Activated CD4-positive, alpha-beta T cell treated with anti-CD3 and anti-CD28 coated beads, Interleukin-2, amount 10 ng/mL, durations not matched to agents 24 days and 14 days (primary cell): ENCODE measurements around the gene SEMA6B. TPM values are rescaled to one million over a fixed set of nuclear protein-coding genes. Genes with fewer than 3 reads are reported as not detected.

ENCODE experiments used
- DNase-seq: peaks from one replicate; pipeline ENCODE4 v3.0.0; 2022
- H3K27ac Mint-ChIP-seq: one replicate; pipeline ENCODE4 v1.8.0; 2022; ENCODE audit warnings: mild to moderate bottlenecking, mixed read lengths
- H3K27me3 Mint-ChIP-seq: one replicate; pipeline ENCODE4 v1.8.0; 2022; ENCODE audit warnings: mixed read lengths
- H3K36me3 Mint-ChIP-seq: one replicate; pipeline ENCODE4 v1.8.0; 2022; ENCODE audit warnings: low read depth, mild to moderate bottlenecking, mixed read lengths
- H3K4me1 Mint-ChIP-seq: one replicate; pipeline ENCODE4 v1.8.0; 2021; ENCODE audit warnings: mixed read lengths
- H3K4me3 Mint-ChIP-seq: one replicate; pipeline ENCODE4 v1.8.0; 2022; ENCODE audit warnings: mild to moderate bottlenecking, moderate library complexity, mixed read lengths
- H3K9me3 Mint-ChIP-seq: one replicate; pipeline ENCODE4 v1.8.0; 2021; ENCODE audit warnings: mixed read lengths
- intact Hi-C: fragments of 100-400 bp; cut with micrococcal nuclease; formaldehyde crosslinking; loops from one replicate; pipeline ENCODE4 v1.15.1; 2023
- total RNA-seq: library from RNA; stranded (reverse); gene quantifications from 2 replicates; pipeline ENCODE4 v1.2.3, GENCODE V29; 2022

The SEMA6B gene
- total RNA-seq, 1 donor from 2014 or later: not detected

GRCh38 chr19:4493104-4493928 is 66.2 kb downstream of the SEMA6B start:
- Mint-ChIP-seq H3K27ac (no peak overlapping the region), H3K9me3 (no peaks in the 10 kb centered on the region), H3K27me3 (no peaks in the 10 kb centered on the region), H3K36me3 (peaks cover 20% of the 10 kb centered on the region), H3K4me1 (no peaks in the 10 kb centered on the region), H3K4me3 (no peak overlapping the region)
- intact Hi-C loops: no loop called here
- DNase-seq: no peak

Other genes with a start within 250 kb of the SEMA6B start
- 14.2 and 16.8 TPM in 2 replicates for gene STAP2, start 220.9 kb downstream of the SEMA6B start, total RNA-seq
- 20.6 and 21.0 TPM in 2 replicates for gene MPND, start 216.1 kb downstream of the SEMA6B start, total RNA-seq
- 53.8 and 56.8 TPM in 2 replicates for gene SH3GL1, start 159.1 kb downstream of the SEMA6B start, total RNA-seq
- gene CHAF1A, start 157.0 kb downstream of the SEMA6B start, total RNA-seq: 99.4 and 103 TPM in 2 replicates
- 41.2 and 47.2 TPM in 2 replicates for gene UBXN6, start 101.9 kb downstream of the SEMA6B start, total RNA-seq
- gene HDGFL2, start 87.4 kb downstream of the SEMA6B start, total RNA-seq: 66.0 and 72.7 TPM in 2 replicates
- gene PLIN4, start 41.2 kb downstream of the SEMA6B start, total RNA-seq: not detected in 2 replicates
- gene PLIN5, start 24.5 kb downstream of the SEMA6B start, total RNA-seq: not detected in 2 replicates
- gene LRG1, start 19.6 kb downstream of the SEMA6B start, total RNA-seq: 0.24 and 0.40 TPM in 2 replicates
- 12.5 and 13.5 TPM in 2 replicates for gene TNFAIP8L1, start 79.8 kb upstream of the SEMA6B start, total RNA-seq
- gene MYDGF, start 110.7 kb upstream of the SEMA6B start, total RNA-seq: 85.2 and 90.8 TPM in 2 replicates
- 86.4 and 95.9 TPM in 2 replicates for gene DPP9, start 164.2 kb upstream of the SEMA6B start, total RNA-seq
- gene FEM1A, start 232.1 kb upstream of the SEMA6B start, total RNA-seq: 22.9 and 23.3 TPM in 2 replicates